ENCODE measurements around the gene SYT2. TPM values are rescaled to one million over a fixed set of nuclear protein-coding genes. Genes with fewer than 3 reads are reported as not detected.
"Not testable (repeated sequence)": the region's sequence is repeated elsewhere in the genome, so short reads cannot be mapped to it uniquely, and the experiment has no call there.

SYT2 gene
- total RNA-seq, 2 experiments from 2014 or later: not detected

GRCh38 chr1:202562444-202563060 is 147.7 kb downstream of the SYT2 start:
- Mint-ChIP-seq H3K27ac (no peak overlapping the region), H3K36me3 (ENCODE audit: low read depth) (peaks cover 11% of the 10 kb centered on the region), H3K4me1 (peaks cover 5% of the 10 kb centered on the region), H3K27me3 (no peaks in the 10 kb centered on the region), H3K4me3 (no peak overlapping the region), H3K9me3 (ENCODE audit: low read depth) (no peaks in the 10 kb centered on the region)
- ATAC-seq (no peak), DNase-seq (no peak)
- POLR2A ChIA-PET: no interaction called here
- intact Hi-C loops (cut with DNase I, micrococcal nuclease): no loop called here
- CTCF ChIA-PET: interaction anchor here (0.7 to 1.4 kb wide), 5 partner anchors 13 to 98 kb away, joined by 3 to 7 read pairs (median 4); no protein-coding TSS in a partner anchor

DNA sequence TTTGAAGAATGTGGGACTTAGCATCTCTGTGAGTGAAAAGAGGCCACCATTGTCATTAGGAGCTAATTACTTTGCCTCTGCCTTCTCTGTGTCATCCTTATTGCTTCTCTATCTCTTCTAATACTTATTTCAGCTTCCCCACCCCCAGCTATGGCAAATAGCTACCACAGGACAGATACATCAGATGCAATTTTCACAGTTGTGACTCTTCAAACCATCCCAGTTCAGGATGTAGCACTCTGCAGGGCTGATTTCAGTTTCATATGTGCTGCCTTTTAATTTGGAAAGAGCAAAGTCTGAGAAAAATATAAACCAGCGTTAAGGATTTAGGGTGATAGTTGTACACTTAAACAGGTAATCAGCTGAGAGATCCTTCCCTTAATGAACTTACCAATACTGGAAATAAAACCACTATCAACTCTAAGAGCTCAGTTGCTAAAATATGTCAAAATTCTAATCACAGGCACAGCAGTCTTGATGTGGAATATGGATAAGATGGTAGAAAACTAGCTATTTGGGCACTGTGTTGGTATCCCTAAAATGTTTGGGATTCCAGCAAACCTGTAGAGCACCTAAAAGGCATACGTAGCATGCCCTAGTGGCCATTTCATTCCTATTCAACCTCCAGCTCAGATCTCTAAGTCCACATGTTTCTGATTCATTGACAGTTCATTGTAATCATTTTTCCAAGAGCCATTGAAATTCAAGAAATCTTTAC is 148.4 kb downstream of the SYT2 start:
- no peak overlapping the region for H3K4me3 Mint-ChIP-seq
- CTCF ChIA-PET: interaction anchor here (0.6 to 1.4 kb wide), 6 partner anchors 14 to 307 kb away, joined by 3 to 7 read pairs (median 4); no protein-coding TSS in a partner anchor
- H3K9me3 Mint-ChIP-seq (ENCODE audit: low read depth): no peaks in the 10 kb centered on the region
- peaks cover 5% of the 10 kb centered on the region for H3K4me1 Mint-ChIP-seq
- DNase-seq (no peak), ATAC-seq (no peak)
- no peaks in the 10 kb centered on the region for H3K27me3 Mint-ChIP-seq
- no peak overlapping the region for H3K27ac Mint-ChIP-seq
- peaks cover 9% of the 10 kb centered on the region for H3K36me3 Mint-ChIP-seq (ENCODE audit: low read depth)
- POLR2A ChIA-PET: interaction anchor here (0.7 kb wide), 1 partner anchor 90 kb away, joined by 7 read pairs; no protein-coding TSS in a partner anchor
- intact Hi-C loops (cut with DNase I, micrococcal nuclease): no loop called here

GRCh38 chr1:202561240-202561639 is 149.0 kb downstream of the SYT2 start:
- H3K4me3 Mint-ChIP-seq: no peak overlapping the region
- H3K9me3 Mint-ChIP-seq (ENCODE audit: low read depth): no peaks in the 10 kb centered on the region
- ChIA-PET CTCF (interaction anchor here (0.7 to 1.4 kb wide), 4 partner anchors 8 to 100 kb away, joined by 3 to 5 read pairs (median 4); no protein-coding TSS in a partner anchor), POLR2A (interaction anchor here (0.7 kb wide), 1 partner anchor 91 kb away, joined by 7 read pairs; no protein-coding TSS in a partner anchor)
- H3K27me3 Mint-ChIP-seq: no peaks in the 10 kb centered on the region
- DNase-seq (no peak), ATAC-seq (no peak)
- intact Hi-C loops (cut with DNase I, micrococcal nuclease): no loop called here
- H3K36me3 Mint-ChIP-seq (ENCODE audit: low read depth): peaks cover 6% of the 10 kb centered on the region
- H3K4me1 Mint-ChIP-seq: peaks cover 5% of the 10 kb centered on the region
- no peak overlapping the region for H3K27ac Mint-ChIP-seq

DNA sequence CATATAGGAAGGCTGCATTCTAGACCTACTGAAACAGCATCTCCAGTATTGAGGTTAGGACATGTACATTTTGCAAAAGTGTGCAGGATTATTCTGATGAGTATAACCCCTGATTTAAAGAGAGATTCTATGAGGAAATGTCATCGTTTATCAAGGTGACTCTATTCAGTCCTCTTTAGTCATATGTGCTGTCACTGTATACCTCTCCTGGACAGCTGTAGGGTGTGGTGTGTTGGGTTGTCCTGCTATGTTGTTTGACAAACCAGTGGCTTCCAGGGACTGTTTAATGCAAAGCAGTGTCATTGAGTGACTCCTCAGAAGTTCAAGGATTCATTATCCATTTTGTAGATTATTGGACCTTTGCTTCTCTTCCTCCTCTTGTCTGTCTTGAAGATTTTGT is 152.6 kb downstream of the SYT2 start:
- ATAC-seq; H3K4me1 Mint-ChIP-seq; intact Hi-C loops (cut with DNase I, micrococcal nuclease); H3K27ac Mint-ChIP-seq; POLR2A ChIA-PET; DNase-seq; H3K4me3 Mint-ChIP-seq; H3K36me3 Mint-ChIP-seq (ENCODE audit: low read depth); H3K27me3 Mint-ChIP-seq; CTCF ChIA-PET; H3K9me3 Mint-ChIP-seq (ENCODE audit: low read depth): not testable (repeated sequence)

- H3K36me3 Mint-ChIP-seq (ENCODE audit: low read depth); H3K4me3 Mint-ChIP-seq; H3K27me3 Mint-ChIP-seq; H3K4me1 Mint-ChIP-seq; CTCF ChIA-PET; H3K27ac Mint-ChIP-seq; intact Hi-C loops (cut with DNase I, micrococcal nuclease); DNase-seq; ATAC-seq; POLR2A ChIA-PET; H3K9me3 Mint-ChIP-seq (ENCODE audit: low read depth): not testable (repeated sequence)
These were observed 154.2 kb downstream of the SYT2 start for GRCh38 chr1:202556037-202556436.

- not testable (repeated sequence) for H3K9me3 Mint-ChIP-seq (ENCODE audit: low read depth)
- CTCF ChIA-PET: interaction anchor here (0.6 kb wide), 1 partner anchor 286 kb away, joined by 3 read pairs; no protein-coding TSS in a partner anchor
These were observed 155.6 kb downstream of the SYT2 start for GRCh38 chr1:202554619-202555018.

GRCh38 chr1:202553560-202554038 is 156.7 kb downstream of the SYT2 start:
- CTCF ChIA-PET: interaction anchor here (0.6 kb wide), 1 partner anchor 175 kb away, joined by 3 read pairs; no protein-coding TSS in a partner anchor

More at GRCh38 chr1:202554619-202555018, 155.6 kb downstream of the SYT2 start:
- ATAC-seq; POLR2A ChIA-PET; H3K36me3 Mint-ChIP-seq (ENCODE audit: low read depth); H3K27me3 Mint-ChIP-seq; H3K4me3 Mint-ChIP-seq; DNase-seq; H3K4me1 Mint-ChIP-seq; intact Hi-C loops (cut with DNase I, micrococcal nuclease); H3K27ac Mint-ChIP-seq: not testable (repeated sequence)

DNA sequence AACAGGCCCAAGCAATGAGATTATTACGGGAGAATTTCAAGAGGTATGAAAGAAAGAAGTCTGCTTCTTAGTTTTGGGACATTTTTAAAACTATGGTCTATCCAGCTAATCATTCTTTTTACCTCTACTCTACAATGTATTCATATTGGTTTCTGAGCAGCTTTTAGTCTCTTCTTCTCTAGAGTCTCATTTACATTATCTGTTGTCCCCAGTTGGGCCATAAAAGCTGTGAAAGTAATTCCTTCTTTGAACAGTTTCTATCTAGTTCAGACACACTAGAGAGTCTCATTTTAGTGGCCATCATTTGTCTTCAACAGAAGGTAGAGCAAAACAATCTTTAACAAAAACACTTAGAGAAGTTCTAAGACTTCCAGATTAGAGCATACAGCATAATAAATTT is 157.2 kb downstream of the SYT2 start:
- POLR2A ChIA-PET: not testable (repeated sequence)

More at GRCh38 chr1:202553560-202554038, 156.7 kb downstream of the SYT2 start:
- POLR2A ChIA-PET: no interaction called here
- no peak for ATAC-seq
- no peaks in the 10 kb centered on the region for H3K9me3 Mint-ChIP-seq (ENCODE audit: low read depth)
- intact Hi-C loops (cut with DNase I, micrococcal nuclease): no loop called here
- no peak for DNase-seq
- no peak overlapping the region for H3K4me3 Mint-ChIP-seq
- no peaks in the 10 kb centered on the region for H3K27me3 Mint-ChIP-seq
- no peaks in the 10 kb centered on the region for H3K36me3 Mint-ChIP-seq (ENCODE audit: low read depth)
- no peak overlapping the region for H3K27ac Mint-ChIP-seq
- H3K4me1 Mint-ChIP-seq: peaks cover 3% of the 10 kb centered on the region

DNA sequence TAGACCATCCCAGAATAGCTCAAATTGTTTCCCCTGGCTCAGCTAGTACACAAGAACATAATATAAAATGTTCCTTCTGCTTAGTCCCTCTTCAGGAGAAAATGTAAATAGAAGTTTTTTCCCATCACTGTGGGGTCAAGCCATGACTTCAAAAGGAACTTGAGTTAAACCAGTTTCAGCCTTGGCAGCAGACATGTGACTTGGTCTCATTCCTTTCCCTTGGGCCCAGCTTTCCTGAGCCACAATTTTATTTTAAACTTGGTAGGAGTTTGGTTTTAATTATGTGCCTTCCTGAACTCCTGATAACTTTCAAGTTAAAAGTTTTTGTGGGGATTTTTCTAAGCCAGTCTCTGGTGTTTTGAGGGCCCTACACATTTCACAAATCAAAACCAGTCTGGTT is 157.6 kb downstream of the SYT2 start:
- H3K4me3 Mint-ChIP-seq; H3K4me1 Mint-ChIP-seq; POLR2A ChIA-PET; H3K27me3 Mint-ChIP-seq; CTCF ChIA-PET; DNase-seq; H3K36me3 Mint-ChIP-seq (ENCODE audit: low read depth); H3K9me3 Mint-ChIP-seq (ENCODE audit: low read depth); ATAC-seq; H3K27ac Mint-ChIP-seq; intact Hi-C loops (cut with DNase I, micrococcal nuclease): not testable (repeated sequence)

More for the DNA sequence above, 157.2 kb downstream of the SYT2 start:
- H3K4me1 Mint-ChIP-seq; CTCF ChIA-PET; intact Hi-C loops (cut with DNase I, micrococcal nuclease); ATAC-seq; H3K9me3 Mint-ChIP-seq (ENCODE audit: low read depth); H3K27ac Mint-ChIP-seq; DNase-seq; H3K36me3 Mint-ChIP-seq (ENCODE audit: low read depth); H3K27me3 Mint-ChIP-seq; H3K4me3 Mint-ChIP-seq: not testable (repeated sequence)

GRCh38 chr1:202551683-202552082 is 158.6 kb downstream of the SYT2 start:
- H3K4me1 Mint-ChIP-seq: peaks cover 3% of the 10 kb centered on the region
- H3K27me3 Mint-ChIP-seq: no peaks in the 10 kb centered on the region
- CTCF ChIA-PET: no interaction called here
- no peaks in the 10 kb centered on the region for H3K36me3 Mint-ChIP-seq (ENCODE audit: low read depth)
- H3K9me3 Mint-ChIP-seq (ENCODE audit: low read depth): no peaks in the 10 kb centered on the region
- no peak overlapping the region for H3K4me3 Mint-ChIP-seq
- H3K27ac Mint-ChIP-seq: no peak overlapping the region
- POLR2A ChIA-PET: no interaction called here
- intact Hi-C loops (cut with DNase I, micrococcal nuclease): no loop called here
- ATAC-seq: no peak
- DNase-seq: no peak

DNA sequence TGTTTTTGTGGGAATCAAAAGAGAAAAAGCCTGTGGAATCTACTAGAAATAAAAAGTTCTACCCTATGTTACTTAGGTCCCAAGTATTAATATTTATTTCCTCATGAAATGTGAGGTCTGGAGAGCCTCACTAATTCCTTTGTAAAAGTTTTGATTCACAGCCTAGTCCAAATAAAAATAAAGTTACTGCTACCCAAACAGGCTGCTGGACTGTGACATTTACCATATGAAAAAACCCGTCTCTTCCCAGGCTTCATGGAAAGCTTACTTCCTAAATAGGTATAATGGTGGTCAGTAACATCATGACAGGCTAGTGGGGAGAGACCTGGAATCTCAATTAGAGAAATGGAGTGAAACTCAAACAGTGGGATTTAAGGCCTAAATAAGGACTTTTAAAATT is 160.2 kb downstream of the SYT2 start:
- intact Hi-C loops (cut with DNase I, micrococcal nuclease); DNase-seq; H3K4me3 Mint-ChIP-seq; ATAC-seq; H3K9me3 Mint-ChIP-seq (ENCODE audit: low read depth); POLR2A ChIA-PET; H3K36me3 Mint-ChIP-seq (ENCODE audit: low read depth); H3K4me1 Mint-ChIP-seq; H3K27me3 Mint-ChIP-seq; H3K27ac Mint-ChIP-seq; CTCF ChIA-PET: not testable (repeated sequence)

DNA sequence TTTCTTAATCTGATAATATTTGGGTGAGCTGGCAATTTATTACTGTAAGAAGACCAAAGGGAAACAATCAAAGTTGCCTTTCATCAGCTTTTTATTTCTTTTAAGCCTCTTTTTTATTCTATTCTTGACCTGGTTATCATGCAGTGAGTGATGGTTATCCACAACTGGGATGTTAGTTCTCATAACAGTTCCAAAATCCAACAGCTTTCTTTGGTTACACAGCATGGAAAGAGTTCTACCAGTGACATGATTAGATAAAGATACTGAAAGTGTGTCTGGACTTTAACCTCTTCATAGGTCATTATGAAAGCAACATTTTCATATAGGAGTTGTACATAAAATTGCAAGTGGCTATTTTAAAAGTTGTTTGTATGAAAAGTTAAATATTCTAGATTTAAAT is 163.0 kb downstream of the SYT2 start:
- Mint-ChIP-seq H3K27ac (no peak overlapping the region), H3K27me3 (no peaks in the 10 kb centered on the region), H3K36me3 (ENCODE audit: low read depth) (no peaks in the 10 kb centered on the region), H3K4me3 (no peak overlapping the region), H3K9me3 (ENCODE audit: low read depth) (no peaks in the 10 kb centered on the region), H3K4me1 (peaks cover 4% of the 10 kb centered on the region)
- ChIA-PET POLR2A (no interaction called here), CTCF (interaction anchor here (0.9 kb wide), 1 partner anchor 15 kb away, joined by 4 read pairs; no protein-coding TSS in a partner anchor)
- DNase-seq (no peak), ATAC-seq (no peak)
- intact Hi-C loops (cut with DNase I, micrococcal nuclease): no loop called here

All from activated CD4-positive, alpha-beta T cell treated with anti-CD3 and anti-CD28 coated beads for 36 hours (primary cell).